ENCODE measurements around the gene NEUROG2.

NEUROG2 gene

DNA sequence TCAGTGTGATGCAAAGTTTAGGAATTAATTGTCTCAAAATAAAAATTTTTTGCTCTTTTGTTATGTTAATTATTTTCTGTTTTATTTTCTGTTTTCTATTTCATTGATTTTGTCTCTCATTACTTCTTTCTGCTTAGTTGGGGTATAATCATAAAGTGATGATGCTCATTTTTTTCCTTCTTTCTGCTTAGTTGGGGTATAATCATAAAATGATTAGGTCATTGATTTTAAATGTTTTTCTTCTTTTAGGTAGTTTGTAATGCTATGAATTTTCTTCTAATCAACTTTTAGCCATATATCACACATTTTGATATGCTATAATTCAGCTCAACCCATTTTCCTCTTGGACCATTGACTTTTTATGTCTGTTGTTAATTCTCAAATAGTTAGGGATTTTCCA, 43.7 kb downstream of the NEUROG2 start:
- DNase-seq = no peak
